Hematopoietic multipotent progenitor cell treated with erythropoietin and hydrocortisone succinate and interleukin-3 and kit ligand, for 6 days (in vitro differentiated cells): ENCODE results near the gene KAT7.
"Not testable (repeated sequence)": the region's sequence is repeated elsewhere in the genome, so short reads cannot be mapped to it uniquely, and the experiment has no call there.

Experiments used
- DNase-seq: peaks from one replicate; pipeline ENCODE4 v3.0.0-alpha.2; 2015

Gene KAT7

DNA sequence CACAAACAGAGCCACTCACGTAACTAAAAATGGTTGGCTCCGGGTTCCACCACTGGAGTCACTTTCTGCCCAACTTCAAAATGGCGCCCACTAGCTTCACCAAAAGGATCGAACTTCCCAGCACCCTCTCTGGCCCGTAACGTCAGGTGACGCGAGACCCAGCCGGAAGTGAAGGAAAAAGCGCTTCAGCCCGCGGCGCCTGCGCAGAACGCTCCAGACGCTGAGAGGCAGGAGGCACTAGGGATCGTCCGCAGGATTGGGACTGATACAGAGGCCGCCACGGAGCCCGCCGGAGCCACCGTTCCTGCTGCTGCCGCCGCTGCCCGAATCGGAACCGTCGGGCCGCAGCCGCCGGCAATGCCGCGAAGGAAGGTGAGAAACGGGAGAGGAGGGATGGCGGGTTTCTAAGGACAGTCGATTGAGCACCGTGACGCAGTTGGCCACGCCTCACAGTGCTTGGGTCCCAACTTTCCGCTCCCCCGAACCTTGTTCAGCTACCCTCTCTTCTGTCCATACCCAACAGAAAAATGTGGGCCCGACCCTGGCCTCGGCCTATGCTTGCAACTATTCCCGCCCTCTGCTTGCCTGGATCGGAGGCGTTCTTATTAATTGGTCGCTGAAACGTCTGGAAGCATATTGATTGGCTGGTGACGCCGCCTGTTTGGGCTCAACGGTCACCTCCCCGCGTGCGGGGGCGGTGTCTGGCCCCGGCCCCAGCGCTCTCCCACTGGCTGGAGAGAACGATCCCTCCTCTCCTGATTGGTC lies at the start of gene KAT7:
Gene KAT7 (plus strand): TSS at position 204 of the 765 bp plus-strand sequence. CDS start 154 bp downstream, at position 358.
- peak; percentile 100 for DNase-seq

DNA sequence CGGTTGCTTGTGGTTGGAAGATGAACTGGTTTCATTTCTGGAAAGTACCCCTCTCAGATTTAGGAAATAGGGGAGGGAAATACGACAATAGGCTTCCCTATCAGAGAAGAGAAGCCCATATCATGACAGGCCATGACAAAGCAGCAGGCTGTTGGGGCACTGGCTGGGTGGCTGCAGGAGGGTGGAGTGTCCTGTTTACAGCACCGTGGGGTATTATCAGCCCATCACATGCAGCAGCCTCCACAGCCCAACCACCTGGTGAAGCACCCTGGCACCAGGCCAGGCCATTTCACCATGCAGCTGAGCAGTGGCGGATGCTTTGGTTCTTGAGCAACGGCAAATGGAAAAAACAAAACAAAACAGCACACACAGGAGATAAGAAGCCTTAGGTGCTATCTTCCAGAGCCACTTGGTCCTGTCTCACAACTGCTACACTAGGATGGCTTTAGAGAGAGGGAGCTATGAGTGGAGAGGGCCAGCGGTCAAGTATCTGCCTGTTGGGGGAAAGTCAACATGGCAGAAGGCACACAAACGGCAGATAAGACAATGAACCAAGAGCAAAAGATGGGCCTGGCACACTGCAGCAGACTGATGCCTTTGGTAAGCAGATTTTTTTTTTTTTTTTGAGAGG lies 48.7 kb upstream of the KAT7 start:
- peak; percentile 100 for DNase-seq

DNA sequence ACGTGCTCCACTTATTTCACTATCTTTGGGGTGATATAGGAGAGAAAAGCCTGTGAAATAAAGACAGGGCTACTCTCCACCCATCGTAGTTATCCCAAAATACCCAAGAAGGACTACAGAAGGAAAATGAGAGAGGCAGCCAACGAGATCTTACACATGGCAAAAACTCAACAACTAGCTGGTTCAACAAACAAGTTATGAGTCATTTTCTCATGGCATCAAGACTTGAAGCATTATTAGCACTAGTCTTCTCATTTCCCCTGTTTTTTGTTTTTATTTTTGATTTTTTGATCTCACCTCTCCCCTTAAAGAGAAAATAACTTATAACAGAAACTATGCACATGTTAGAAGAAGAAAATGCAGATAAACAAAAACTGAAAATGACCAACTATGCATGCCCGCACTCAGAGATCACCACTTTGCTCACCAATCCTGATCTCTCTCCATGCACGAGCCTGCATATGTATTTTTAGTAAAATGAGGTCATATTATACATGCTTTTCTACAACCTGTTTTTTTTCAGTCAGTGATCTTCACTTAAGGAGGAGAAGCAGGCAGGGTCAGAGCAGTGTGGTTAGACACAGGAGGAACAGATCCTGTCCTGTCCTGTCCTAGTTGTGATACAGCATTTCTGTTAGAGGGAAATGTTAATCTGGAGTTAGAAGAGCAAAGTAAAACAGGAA lies 47.3 kb upstream of the KAT7 start:
- peak; percentile 55 for DNase-seq

DNA sequence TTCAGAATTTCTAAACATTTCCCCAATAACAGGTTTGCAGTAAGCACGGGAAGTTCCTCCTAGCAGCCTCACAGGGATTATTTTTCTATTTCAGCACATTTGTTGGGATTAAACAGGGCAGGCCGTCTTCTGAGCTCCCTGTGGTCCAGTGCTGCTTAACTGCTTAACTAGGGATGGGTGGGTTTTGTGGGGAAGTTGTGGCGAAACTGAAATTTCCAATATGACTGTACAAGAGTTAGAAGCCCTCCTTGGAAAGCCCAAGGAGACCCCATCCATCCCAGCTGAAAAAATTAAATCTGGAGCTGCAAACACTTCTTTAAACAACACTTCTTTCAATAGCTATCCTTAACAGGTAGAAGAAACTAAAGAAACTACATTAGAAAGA lies 46.8 kb upstream of the KAT7 start:
- no peak for DNase-seq

DNA sequence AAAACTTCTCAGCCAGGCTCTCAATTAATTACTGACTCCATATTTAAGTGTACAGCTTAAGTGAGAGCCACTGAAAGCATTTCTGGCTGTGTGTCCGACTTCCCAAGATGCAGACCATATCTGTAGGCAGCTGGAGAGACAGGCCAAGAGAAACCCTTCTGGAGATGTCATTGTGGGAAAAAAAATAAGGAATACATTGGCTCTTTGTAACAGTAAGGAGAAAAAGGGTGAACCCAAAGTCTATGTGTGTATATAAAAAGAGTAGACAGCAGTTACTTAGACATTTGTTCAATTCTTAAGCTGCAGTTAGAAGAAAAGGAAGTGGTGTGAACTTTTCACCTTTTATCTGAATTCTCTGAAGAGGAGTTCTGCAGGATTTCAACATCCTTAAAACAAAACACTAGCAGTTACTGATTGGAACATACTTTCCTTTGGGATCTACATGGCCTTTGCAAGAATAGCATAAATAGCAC lies 46.3 kb upstream of the KAT7 start:
- DNase-seq, result peak; percentile 63

DNA sequence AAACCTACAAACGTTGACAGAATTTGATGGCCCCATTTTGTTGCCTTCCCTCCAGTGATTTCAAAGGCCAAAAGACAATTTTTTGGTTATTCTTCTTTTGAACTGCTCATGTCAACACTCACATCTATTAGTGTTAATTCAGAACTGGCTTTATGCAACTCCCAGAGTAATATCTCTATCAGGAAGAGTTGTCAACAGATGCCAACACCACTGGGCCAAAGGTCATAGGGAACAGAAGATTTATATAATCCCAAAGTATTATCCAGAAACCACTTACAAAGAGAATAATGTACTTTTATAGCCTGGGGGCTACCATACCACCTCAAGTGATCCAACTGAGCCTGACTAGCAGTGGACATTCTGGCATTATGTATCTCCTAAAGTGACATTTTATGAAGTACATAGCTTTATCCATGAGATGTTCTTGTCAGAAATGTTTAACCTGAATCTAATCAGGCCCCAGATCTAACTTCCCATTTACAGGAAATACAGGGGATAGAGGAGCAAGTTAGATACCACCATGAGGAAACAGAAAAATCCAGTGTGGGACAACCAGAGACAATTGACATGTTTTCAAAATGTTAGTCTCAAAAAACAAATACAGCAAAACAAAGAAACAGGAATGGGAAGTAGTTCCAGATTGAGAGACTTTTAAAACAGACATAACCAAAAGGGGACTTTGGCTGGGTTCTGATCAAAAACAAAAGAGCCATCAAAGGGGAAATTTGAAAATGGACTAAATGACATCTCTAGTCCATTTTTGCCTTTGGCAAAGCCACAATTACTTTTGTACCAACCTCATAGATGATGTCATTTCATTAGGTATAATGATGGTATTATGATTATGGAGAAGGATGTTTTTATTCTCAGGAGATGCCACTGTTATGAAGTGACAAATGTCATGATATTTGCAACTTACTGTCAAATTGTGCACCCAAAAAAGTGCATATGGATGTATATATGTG lies 43.0 kb upstream of the KAT7 start:
- no peak for DNase-seq

DNA sequence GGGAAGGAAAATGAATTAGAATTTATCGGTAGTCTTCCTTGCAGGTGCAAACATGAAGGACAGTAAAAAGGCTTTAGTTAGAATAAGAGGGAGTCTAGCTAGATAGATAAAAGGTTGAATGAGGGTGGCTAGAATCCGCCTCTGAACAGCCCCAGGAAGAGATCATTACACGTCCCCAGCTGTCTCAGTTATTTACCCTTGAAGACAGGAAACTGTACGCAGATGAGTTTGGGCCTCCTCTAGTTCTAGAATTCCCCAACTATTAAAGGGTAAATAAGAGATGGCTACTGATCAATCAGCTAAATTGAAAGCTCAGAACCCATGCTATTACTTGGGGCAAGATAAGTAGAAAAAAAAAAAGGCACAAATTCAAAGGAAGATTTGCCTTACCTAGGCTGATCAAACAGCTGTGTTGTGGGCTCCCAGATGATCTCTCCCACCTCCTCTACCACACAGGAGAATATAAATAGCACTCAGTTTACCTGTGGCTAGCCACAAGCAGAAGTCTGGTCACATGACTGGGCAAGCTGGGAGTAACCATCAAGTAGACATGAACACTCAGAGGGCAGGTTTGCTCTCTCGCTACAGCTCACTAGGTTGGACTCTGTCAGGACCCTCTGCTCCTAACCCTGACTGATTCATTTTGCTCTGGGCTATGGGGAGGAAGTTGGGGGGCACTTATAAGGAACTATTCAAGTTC lies 41.5 kb upstream of the KAT7 start:
- DNase-seq, result no peak

DNA sequence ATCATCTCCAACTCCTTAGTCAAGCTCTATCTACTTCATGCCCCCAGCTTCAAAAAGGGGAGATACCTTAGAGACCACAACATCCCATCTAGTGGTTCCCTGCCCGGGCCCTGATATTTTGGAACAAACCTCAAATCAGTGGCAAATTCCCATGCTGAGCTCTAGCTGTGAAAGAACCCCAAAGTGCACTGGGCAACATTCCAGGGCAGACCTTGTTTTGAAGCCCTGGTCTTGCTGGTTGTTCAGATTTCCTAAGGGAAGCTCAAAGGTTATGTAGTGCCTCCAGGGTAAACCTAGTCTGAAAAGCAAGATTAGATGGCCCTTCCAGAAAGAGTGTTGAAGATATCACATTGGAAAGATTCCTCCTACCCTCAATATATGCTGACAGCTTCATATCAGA lies 40.8 kb upstream of the KAT7 start:
- no peak for DNase-seq

DNA sequence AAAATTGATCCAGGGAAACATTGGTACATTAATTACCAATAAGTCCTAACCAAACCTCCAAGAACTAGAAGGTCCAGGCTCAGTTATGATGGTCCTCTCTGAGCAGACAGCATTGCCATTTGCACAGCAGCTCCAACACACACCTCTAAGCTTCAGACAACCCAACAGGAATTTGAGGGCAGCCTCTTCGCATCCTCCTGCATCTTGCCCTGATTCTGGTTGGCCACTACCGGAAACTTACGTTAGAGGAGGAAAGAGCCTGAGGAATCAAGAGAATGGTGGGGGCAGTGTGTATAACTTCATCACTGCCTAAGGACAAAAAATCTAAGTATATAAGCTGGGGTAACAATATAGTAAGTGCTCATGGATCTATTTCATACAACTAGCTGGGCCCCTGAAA lies 40.3 kb upstream of the KAT7 start:
- no peak for DNase-seq

DNA sequence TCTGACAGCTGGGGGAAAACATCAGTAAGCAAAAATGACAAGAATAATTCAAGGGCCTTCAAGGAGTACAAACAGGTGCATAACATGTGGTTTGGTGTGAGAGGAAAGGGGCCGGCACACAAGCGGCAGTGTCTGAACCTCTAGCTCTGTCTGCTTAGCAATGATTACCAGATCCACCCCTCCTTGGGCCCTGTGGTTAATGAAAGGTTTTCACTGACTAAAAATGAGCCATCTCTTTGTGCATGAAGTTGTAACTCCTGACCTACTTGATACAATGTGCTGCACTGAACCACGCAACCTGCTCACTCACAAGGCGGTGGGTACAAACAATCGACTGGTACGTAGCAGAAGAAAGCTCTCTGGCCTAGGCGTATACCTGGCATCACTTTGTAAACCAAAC lies 39.7 kb upstream of the KAT7 start:
- peak; percentile 80 for DNase-seq

DNA sequence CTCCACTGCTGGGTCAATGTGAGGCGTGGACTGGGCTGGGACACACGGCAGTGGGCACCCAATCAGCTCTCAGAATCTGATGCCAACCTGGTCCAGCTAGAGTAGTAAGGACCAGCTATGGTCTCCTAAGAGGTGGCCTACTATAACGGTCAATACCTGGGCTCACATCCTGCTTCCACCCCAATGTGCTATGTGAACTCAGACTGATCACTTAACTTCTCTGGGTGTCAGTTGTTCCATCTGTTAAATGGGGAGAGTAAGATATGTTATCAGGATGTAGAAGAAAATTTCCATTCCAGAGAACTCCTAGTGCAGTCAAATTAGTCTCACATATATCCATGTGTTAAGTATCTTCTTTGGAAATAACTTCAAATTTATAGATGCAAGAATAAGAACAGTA lies 38.8 kb upstream of the KAT7 start:
- DNase-seq, result no peak

DNA sequence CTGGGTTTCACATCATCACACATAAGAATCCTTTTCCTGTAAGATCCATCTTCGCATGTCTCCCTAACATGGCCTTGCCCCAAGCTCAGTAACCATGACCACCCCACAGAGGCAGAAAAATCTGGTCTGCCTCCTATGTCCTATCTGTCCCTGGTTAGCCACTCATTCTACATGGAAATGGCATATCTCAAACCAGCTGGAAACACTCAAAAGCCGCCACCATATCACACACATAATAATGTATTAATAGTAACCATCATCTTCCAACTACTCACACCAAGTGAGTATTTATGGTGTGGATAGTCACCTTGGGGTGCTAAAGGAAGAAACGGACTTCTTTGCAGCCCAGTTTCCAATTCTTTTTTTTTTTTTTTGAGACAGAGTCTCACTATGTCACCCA lies 36.0 kb upstream of the KAT7 start:
- DNase-seq, result no peak

DNA sequence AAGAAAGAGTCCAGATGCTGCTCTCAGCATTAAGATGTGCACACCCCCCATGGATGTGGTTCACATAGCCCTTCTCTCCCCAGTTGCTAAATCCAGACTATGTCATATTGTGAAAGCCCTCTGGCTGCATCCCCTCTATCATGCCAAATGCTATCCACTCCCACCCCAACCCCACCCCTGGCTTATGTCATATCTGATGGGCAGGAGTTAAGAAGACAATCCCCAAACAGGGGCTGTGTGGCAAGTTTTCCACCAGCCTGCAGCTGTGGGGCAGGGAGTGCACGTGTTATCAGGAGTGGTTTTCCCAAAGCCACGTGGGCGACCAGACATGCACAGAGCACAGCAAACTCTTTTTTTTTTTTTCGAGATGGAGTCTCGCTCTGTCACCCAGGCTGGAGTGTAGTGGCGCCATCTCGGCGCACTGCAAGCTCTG lies 34.5 kb upstream of the KAT7 start:
- peak; percentile 84 for DNase-seq

DNA sequence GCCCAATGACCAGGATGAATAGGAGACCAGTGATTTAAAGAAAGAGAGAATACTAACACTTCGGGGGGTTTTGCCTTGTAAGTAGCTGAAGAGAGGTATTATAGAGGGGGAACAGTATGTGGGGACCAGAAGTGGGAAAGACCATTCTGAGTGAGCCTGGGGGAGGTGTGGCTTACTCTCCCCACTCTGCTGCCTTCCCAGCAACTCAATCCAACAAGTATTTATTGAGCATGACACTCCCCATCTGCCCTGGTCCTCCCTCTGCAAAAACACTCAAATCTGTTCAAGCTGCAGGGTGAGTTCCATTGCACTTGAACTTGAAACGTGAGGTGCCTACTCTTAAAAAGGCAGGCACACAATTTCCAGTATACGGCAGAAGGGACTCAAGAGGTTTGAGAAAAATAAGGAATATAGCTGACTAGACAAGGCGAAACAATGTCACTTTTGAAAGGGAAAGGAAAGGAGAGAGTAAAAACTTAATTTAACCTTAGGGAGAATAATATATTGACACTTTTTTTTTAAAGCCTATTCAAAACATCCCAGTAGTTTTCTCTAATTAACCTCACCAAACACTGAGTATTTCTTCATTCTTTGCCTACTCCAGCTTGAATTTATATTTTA lies 32.7 kb upstream of the KAT7 start:
- no peak for DNase-seq

DNA sequence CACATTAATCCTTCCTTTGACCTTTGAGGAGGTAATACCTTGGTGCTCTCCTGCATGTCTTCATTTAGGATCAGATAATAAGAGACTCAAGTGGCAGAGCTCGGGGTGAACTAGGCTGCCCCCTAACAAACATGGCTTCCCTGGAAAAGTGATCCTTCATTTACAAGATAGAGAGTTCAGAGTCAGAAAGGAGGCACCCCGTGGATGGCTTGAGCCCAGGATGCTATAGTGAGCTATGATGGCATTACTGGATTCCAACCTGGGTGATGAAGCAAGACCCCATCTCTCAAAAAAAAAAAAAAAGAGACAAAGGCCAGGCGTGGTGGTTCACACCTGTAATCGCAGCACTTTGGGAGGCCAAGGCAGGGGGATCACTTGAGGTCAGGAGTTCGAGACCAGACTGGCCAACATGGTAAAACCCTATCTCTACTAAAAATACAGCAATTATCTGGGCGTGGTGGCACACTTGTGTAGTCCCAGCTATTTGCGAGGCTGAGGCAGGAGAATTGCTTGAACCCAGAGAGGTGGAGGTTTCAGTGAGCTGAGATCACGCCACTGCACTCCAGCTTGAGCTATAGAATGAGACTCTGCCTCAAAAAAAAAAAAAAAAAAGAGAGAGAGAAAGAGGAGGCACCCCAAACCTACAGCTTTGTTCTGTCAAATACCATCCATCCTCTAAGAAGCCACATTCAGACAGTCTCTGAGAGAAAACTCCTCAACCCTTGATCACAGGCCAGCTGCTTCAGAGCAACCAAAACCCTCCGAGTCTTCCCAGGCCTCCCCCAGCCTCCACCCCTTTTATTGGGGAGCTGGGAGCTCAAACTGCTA lies 31.9 kb upstream of the KAT7 start:
- DNase-seq, result no peak

DNA sequence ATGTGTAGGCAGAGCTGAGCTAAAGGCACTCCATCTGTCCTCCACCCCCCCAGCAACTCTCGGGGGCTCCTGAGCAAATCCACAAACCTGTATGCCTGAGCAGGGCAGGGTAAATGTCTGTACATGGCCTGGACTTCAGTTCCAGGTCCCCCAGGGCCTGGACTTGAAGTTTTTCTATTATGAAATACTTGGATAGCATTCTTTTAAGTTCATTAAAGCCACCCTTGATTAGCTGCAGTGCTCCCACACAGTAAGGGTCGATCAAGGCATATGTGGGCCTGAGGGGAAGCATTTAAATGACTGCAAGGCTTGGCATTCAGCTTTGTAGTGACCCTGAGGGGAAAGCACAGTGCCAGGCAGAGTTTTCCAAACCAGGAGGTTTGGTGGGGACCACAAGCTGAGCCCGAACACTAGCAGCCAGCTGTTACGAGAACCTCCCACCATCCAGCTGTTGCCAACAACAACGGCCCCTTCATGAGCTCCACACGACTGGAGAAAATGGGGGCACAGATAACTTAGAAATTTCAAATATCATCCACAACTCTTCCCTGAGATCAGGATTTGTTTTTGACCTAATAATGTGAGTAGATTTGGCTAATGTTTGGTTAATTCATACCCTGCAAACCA lies 31.2 kb upstream of the KAT7 start:
- DNase-seq, result no peak

DNA sequence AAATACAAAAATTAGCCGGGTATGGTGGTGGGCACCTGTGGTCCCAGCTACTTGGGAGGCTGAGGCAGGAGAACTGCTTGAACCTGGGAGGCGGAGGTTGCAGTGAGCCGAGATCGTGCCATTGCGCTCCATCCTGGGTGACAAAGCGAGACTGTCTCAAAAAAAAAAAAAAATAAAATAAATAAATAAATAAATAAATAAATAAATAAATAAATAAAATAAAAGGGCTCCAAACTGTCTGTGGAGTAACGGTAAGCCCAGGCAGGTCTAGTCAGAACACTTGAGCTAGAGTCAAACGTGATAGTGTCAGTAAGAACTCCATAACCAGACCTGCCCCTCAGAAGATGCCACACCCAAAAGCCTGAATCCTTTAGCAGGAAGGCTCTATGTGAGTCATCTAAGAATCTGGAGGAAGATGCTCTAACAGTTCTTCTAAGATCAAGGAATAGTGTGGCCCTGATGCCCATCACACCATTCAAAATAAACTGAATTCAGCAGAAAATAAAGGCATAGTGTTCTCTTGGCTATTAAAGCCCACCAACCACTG lies 29.9 kb upstream of the KAT7 start:
- DNase-seq, result not testable (repeated sequence)

DNA sequence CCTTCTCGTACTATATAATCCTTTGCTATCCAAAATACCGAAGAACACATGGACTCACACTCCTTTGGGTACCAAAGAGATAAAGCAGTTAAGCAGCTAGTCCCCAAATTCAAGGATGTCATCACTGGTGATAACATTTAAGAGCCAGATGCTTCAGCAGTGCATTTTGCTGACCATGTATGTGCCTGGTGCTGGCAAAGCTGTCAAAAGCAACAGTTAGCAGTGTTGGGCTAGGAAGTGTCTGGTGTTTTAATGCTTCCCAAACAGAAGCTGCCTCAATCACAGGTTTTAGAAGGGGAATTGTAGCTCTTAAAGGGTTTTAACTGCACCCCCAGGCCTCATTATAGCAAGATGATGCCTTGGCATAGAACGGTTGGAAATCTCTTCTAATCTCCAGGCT lies 29.3 kb upstream of the KAT7 start:
- DNase-seq, result no peak

DNA sequence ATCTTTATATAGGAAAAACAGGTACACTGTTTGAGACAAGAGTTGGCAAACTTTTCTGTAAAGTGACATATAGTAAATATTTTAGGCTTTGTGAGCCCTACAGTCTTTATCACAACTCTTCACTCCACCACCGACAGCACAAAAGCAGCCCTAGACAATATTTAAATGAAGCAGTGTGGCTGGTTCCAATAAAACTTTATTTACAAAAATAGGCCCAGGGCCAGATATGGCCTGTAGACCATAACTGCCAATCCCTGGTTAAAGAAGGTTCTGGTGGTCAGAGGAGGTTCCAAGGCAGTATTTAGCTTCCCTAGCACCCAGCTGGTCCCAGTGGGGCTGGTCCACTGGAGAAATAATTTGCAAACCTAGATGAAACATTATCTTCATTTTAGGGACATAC lies 28.2 kb upstream of the KAT7 start:
- no peak for DNase-seq
